NCI-H446 (cell line): ENCODE data around the gene ADGRD1.

Experiments
- DNase-seq, 2 experiments: peaks; one replicate each; lab custom pipeline; 2025; lab: John Stamatoyannopoulos, UW

The ADGRD1 gene

GRCh38 chr12:131137009-131137835 lies 183.5 kb downstream of the ADGRD1 start:
- no peak for DNase-seq

- DNase-seq, result no peak
Measured at GRCh38 chr12:131137836-131138637, 184.3 kb downstream of the ADGRD1 start.

- DNase-seq, result no peak
Measured at GRCh38 chr12:131138638-131139362, 185.1 kb downstream of the ADGRD1 start.

- no peak for DNase-seq
Measured at GRCh38 chr12:131139363-131140068, 185.8 kb downstream of the ADGRD1 start.

GRCh38 chr12:131140069-131140435 lies 186.3 kb downstream of the ADGRD1 start:
- DNase-seq, result no peak

GRCh38 chr12:131140697-131141096 lies 187.0 kb downstream of the ADGRD1 start:
- no peak for DNase-seq

- DNase-seq, result no peak
Measured at GRCh38 chr12:131141514-131141913, 187.8 kb downstream of the ADGRD1 start.

GRCh38 chr12:131142891-131143657 lies 189.4 kb downstream of the ADGRD1 start:
- DNase-seq, result no peak

- DNase-seq, result no peak
Measured at GRCh38 chr12:131146173-131146675, 192.5 kb downstream of the ADGRD1 start.

- DNase-seq, result no peak
Measured at GRCh38 chr12:131147293-131147692, 193.6 kb downstream of the ADGRD1 start.

- DNase-seq, result no peak
Measured at GRCh38 chr12:131147894-131148293, 194.2 kb downstream of the ADGRD1 start.

GRCh38 chr12:131151558-131152345 lies 198.0 kb downstream of the ADGRD1 start:
- no peak for DNase-seq

GRCh38 chr12:131152587-131152986 lies 198.9 kb downstream of the ADGRD1 start:
- no peak for DNase-seq

GRCh38 chr12:131153016-131153415 lies 199.3 kb downstream of the ADGRD1 start:
- DNase-seq, result no peak

GRCh38 chr12:131153956-131154355 lies 200.2 kb downstream of the ADGRD1 start:
- no peak for DNase-seq

- no peak for DNase-seq
Measured at GRCh38 chr12:131155131-131155530, 201.4 kb downstream of the ADGRD1 start.

- DNase-seq, result no peak
Measured at GRCh38 chr12:131157743-131158142, 204.0 kb downstream of the ADGRD1 start.

GRCh38 chr12:131159660-131160059 lies 206.0 kb downstream of the ADGRD1 start:
- no peak for DNase-seq

- DNase-seq, result no peak
Measured at GRCh38 chr12:131162113-131162512, 208.4 kb downstream of the ADGRD1 start.

GRCh38 chr12:131163189-131163738 lies 209.6 kb downstream of the ADGRD1 start:
- no peak for DNase-seq
